B cell (primary cell): Measurements from ENCODE around the gene ICA1. TPM values are rescaled to one million over a fixed set of nuclear protein-coding genes. Genes with fewer than 3 reads are reported as not detected.

Source experiments
- ATAC-seq: fragments of 200-7000 bp; cut with Tn5 transposase; one replicate; pipeline ENCODE4 v1.10.0; 2021; ENCODE audit warnings: low read depth, mild to moderate bottlenecking, moderate number of reproducible peaks, moderate library complexity
- CTCF ChIA-PET: fragments of 350-600 bp; sonication (Branson Sonifier 250); formaldehyde crosslinking; loops from one replicate; lab custom pipeline; 2021; ENCODE audit warnings: antibody characterized with exemption, inconsistent platforms; lab: Charles Lee
- POLR2A ChIA-PET: fragments of 350-600 bp; sonication (Branson Sonifier 250); formaldehyde crosslinking; loops from one replicate; lab custom pipeline; 2021; ENCODE audit warnings: antibody characterized with exemption; lab: Charles Lee
- DNase-seq: peaks from one replicate; pipeline ENCODE4 v3.0.0; 2013
- H2AFZ ChIP-seq: 2 replicates; pipeline ENCODE4 v1.6.1; 2012; ENCODE audit warnings: mild to moderate bottlenecking, low read depth, low read length; ENCODE audit not compliant: insufficient read depth, poor library complexity, severe bottlenecking
- H3K27ac ChIP-seq, 2 donors: 1 replicate in 1 of 2; 2 replicates in 1 of 2; pipeline ENCODE4 v1.5.1; 2012 to 2013; ENCODE audit warnings: low read length in 2 of 2, mild to moderate bottlenecking in 2 of 2, moderate library complexity in 1 of 2
- H3K27me3 ChIP-seq, 4 experiments: fragments of 200-600 bp in 1 of 4; sonication (generic) in 1 of 4; replicated peaks in 1 of 4; 1 replicate in 2 of 4; 2 replicates in 2 of 4; pipeline versions ENCODE4 v1.6.1 to v1.7.0; 2013 to 2016; ENCODE audit warnings: low read length in 3 of 4, mild to moderate bottlenecking in 2 of 4, mixed read lengths in 1 of 4, moderate library complexity in 1 of 4; ENCODE audit not compliant: insufficient read depth in 4 of 4, control insufficient read depth in 3 of 4; ENCODE audit errors: control extremely low read depth in 1 of 4
- H3K36me3 ChIP-seq, 2 experiments: replicated peaks in 1 of 2; 1 replicate in 1 of 2; 2 replicates in 1 of 2; pipeline versions ENCODE4 v1.6.1 to v1.7.1; 2013; ENCODE audit warnings: low read length in 1 of 2; ENCODE audit not compliant: insufficient read depth in 2 of 2, control insufficient read depth in 1 of 2; ENCODE audit errors: control extremely low read depth in 1 of 2, extremely low read depth in 1 of 2
- H3K4me1 ChIP-seq, 2 donors: fragments of 200-600 bp in 1 of 2; sonication (generic) in 1 of 2; 1 replicate in 1 of 2; 2 replicates in 1 of 2; pipeline versions ENCODE4 v1.5.1 to v1.6.1; 2013 to 2017; ENCODE audit warnings: low read length in 2 of 2; ENCODE audit not compliant: control insufficient read depth in 2 of 2, insufficient read depth in 2 of 2
- H3K4me2 ChIP-seq: replicated peaks from 2 replicates; pipeline ENCODE3; 2012; ENCODE audit warnings: mild to moderate bottlenecking, low read depth, low read length; ENCODE audit not compliant: poor library complexity, severe bottlenecking
- H3K4me3 ChIP-seq, 5 experiments: fragments of 200-600 bp in 1 of 5; sonication (generic) in 1 of 5; 1 replicate in 3 of 5; 2 replicates in 2 of 5; pipeline versions ENCODE4 v1.5.1 to v1.7.0; 2011 to 2016; ENCODE audit warnings: low read length in 4 of 5, mild to moderate bottlenecking in 4 of 5, low read depth in 2 of 5, control low read depth in 1 of 5, moderate library complexity in 1 of 5; ENCODE audit not compliant: insufficient read depth in 1 of 5; ENCODE audit errors: control extremely low read depth in 1 of 5, extremely low read depth in 1 of 5
- H3K79me2 ChIP-seq: fragments of 200-600 bp; sonication (generic); one replicate; pipeline ENCODE4 v1.6.0; 2016; ENCODE audit warnings: low read length; ENCODE audit not compliant: control insufficient read depth, insufficient read depth
- H3K9ac ChIP-seq: fragments of 200-600 bp; sonication (generic); 2 replicates; pipeline ENCODE4 v1.6.1; 2017; ENCODE audit warnings: mild to moderate bottlenecking, low read length, moderate library complexity
- H3K9me3 ChIP-seq, 3 donors: one replicate each; pipeline versions ENCODE4 v1.6.1 to v1.7.1; 2013; ENCODE audit warnings: low read length in 2 of 3; ENCODE audit not compliant: control insufficient read depth in 2 of 3, insufficient read depth in 1 of 3; ENCODE audit errors: control extremely low read depth in 1 of 3
- H4K20me1 ChIP-seq: 2 replicates; pipeline ENCODE4 v1.6.0; 2012; ENCODE audit warnings: mild to moderate bottlenecking, low read length; ENCODE audit not compliant: insufficient read depth, control insufficient read depth, poor library complexity, severe bottlenecking
- H3K27ac Mint-ChIP-seq: one replicate; pipeline ENCODE4 v1.8.0; 2021; ENCODE audit warnings: mixed read lengths
- H3K27me3 Mint-ChIP-seq: one replicate; pipeline ENCODE4 v1.8.0; 2021; ENCODE audit warnings: mixed read lengths
- H3K4me1 Mint-ChIP-seq: one replicate; pipeline ENCODE4 v1.8.0; 2021; ENCODE audit warnings: mixed read lengths
- H3K4me3 Mint-ChIP-seq: one replicate; pipeline ENCODE4 v1.8.0; 2021; ENCODE audit warnings: mixed read lengths
- H3K9me3 Mint-ChIP-seq: one replicate; pipeline ENCODE4 v1.8.0; 2022; ENCODE audit warnings: mixed read lengths; ENCODE audit not compliant: insufficient read depth
- CTCF ChIP-seq: fragments of 200-600 bp; IDR thresholded peaks from one replicate; pipeline ENCODE4 v1.8.0; 2022; ENCODE audit warnings: antibody characterized with exemption, mild to moderate bottlenecking
- EZH2 ChIP-seq: IDR thresholded peaks from 2 replicates; pipeline ENCODE4 v1.6.1; 2012; ENCODE audit warnings: borderline replicate concordance, low read depth, mild to moderate bottlenecking, moderate library complexity, low read length; ENCODE audit not compliant: insufficient read depth, poor library complexity, severe bottlenecking
- WGBS: methylation state at CpG from one replicate; pipeline ENCODE4 v1.1.5; 2013; ENCODE audit warnings: missing lambda C conversion rate; ENCODE audit not compliant: insufficient coverage; 5-methylcytosine and 5-hydroxymethylcytosine counted together
- intact Hi-C: fragments of 100-400 bp; cut with micrococcal nuclease; formaldehyde crosslinking; loops from one replicate; pipeline ENCODE4 v1.10.0; 2022
- polyA plus RNA-seq: library from polyadenylated mRNA; depleted of rRNA; stranded (reverse); fragments of >200 nt; gene quantifications from 2 replicates; pipeline ENCODE4 v1.2.3, GENCODE V29; 2012
- total RNA-seq, 2 donors: library from RNA; stranded (reverse); fragments of 120-200 nt in 1 of 2; gene quantifications; 1 replicate in 1 of 2; 2 replicates in 1 of 2; pipeline versions ENCODE4 v1.2.3 to v1.2.4, GENCODE V29; 2013 to 2022

Gene ICA1
- total and polyA plus RNA-seq, 2 donors (not counting 1 experiment from before 2014, with no cell fraction given): 0.03 TPM; not detected in 1

GRCh38 chr7:8206956-8207355 is 55.0 kb downstream of the ICA1 start:
- Histone ChIP-seq H3K9ac (no peak overlapping the region), H3K27ac (no peak overlapping the region), H3K79me2 (no peaks in the 10 kb centered on the region), H3K4me1 (no peaks in the 10 kb centered on the region), H3K9me3 (no peaks in the 10 kb centered on the region), H4K20me1 (no peaks in the 10 kb centered on the region), H3K4me2 (no peak overlapping the region), H3K4me3 (no peak overlapping the region), H3K36me3 (no peaks in the 10 kb centered on the region), H3K27me3 (no peaks in the 10 kb centered on the region), H2AFZ (no peak overlapping the region)
- Mint-ChIP-seq H3K4me3 (no peak overlapping the region), H3K9me3 (no peaks in the 10 kb centered on the region), H3K27me3 (no peaks in the 10 kb centered on the region), H3K27ac (no peak overlapping the region), H3K4me1 (no peaks in the 10 kb centered on the region)
- intact Hi-C loops: no loop called here
- ATAC-seq (no peak), DNase-seq (no peak)
- 100% methylated on average over 1 of the region's 1 CpG for WGBS
- CTCF ChIA-PET: interaction anchor here (0.7 kb wide), 1 partner anchor 611 kb away, joined by 3 read pairs; no protein-coding TSS in a partner anchor
- TF ChIP-seq EZH2 (no peak), CTCF (no peak)
- POLR2A ChIA-PET: no interaction called here

DNA sequence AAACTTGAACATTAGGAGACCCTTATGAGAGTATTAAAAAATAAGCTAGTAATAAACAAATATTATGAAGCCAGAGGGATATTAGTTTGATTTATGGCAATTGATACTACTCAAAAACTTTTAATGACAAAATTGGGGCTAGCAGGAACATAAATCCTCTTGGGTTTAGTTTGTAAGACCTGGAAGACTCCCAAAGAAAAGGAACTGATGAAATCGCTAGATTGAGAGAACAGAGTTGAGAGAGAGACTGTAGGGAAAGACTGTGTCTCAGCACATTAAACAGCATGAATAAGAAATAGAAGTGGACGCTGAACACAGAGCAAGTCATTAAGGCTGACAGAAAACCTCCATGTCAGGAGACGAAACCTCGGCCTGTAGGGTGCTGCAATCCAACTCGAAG is 56.4 kb downstream of the ICA1 start:
- H3K9me3 ChIP-seq: no peaks in the 10 kb centered on the region
- H3K27me3 ChIP-seq: no peaks in the 10 kb centered on the region
- Mint-ChIP-seq H3K4me3 (no peak overlapping the region), H3K9me3 (no peaks in the 10 kb centered on the region), H3K27ac (no peak overlapping the region), H3K4me1 (no peaks in the 10 kb centered on the region), H3K27me3 (no peaks in the 10 kb centered on the region)
- TF ChIP-seq CTCF: no peak
- TF ChIP-seq EZH2: no peak
- ATAC-seq: no peak
- H4K20me1 ChIP-seq: no peaks in the 10 kb centered on the region
- H3K79me2 ChIP-seq: no peaks in the 10 kb centered on the region
- no peaks in the 10 kb centered on the region for H3K4me1 ChIP-seq
- H3K4me3 ChIP-seq: no peak overlapping the region
- no peak overlapping the region for H3K27ac ChIP-seq
- no peaks in the 10 kb centered on the region for H3K36me3 ChIP-seq
- ChIA-PET POLR2A (no interaction called here), CTCF (interaction anchor here (1.1 kb wide), 1 partner anchor 10 kb away, joined by 3 read pairs; no protein-coding TSS in a partner anchor)
- no peak overlapping the region for H3K9ac ChIP-seq
- intact Hi-C loops: no loop called here
- H3K4me2 ChIP-seq: no peak overlapping the region
- 100% methylated on average over 1 of the region's 5 CpGs for WGBS
- no peak overlapping the region for H2AFZ ChIP-seq
- no peak for DNase-seq
